T-helper 9 cell (primary cell): ENCODE data around the gene GDAP2.

Experiments
- DNase-seq: peaks from one replicate; pipeline ENCODE4 v3.0.0-alpha.2; 2020

The GDAP2 gene

GRCh38 chr1:117838911-117839310 is 90.5 kb downstream of the GDAP2 start:
- DNase-seq = no peak

- no peak for DNase-seq
Measured at GRCh38 chr1:117836069-117836468, 93.4 kb downstream of the GDAP2 start.

- no peak for DNase-seq
Measured at GRCh38 chr1:117834416-117834815, 95.0 kb downstream of the GDAP2 start.

GRCh38 chr1:117832453-117832852 is 97.0 kb downstream of the GDAP2 start:
- DNase-seq = no peak

- no peak for DNase-seq
Measured at GRCh38 chr1:117830222-117830621, 99.2 kb downstream of the GDAP2 start.

GRCh38 chr1:117828201-117828600 is 101.2 kb downstream of the GDAP2 start:
- no peak for DNase-seq

GRCh38 chr1:117826540-117827078 is 102.8 kb downstream of the GDAP2 start:
- no peak for DNase-seq

- DNase-seq = no peak
Measured at GRCh38 chr1:117826119-117826518, 103.3 kb downstream of the GDAP2 start.

GRCh38 chr1:117825414-117825813 is 104.0 kb downstream of the GDAP2 start:
- DNase-seq = no peak

- no peak for DNase-seq
Measured at GRCh38 chr1:117824616-117825015, 104.8 kb downstream of the GDAP2 start.

GRCh38 chr1:117821774-117822482 is 107.5 kb downstream of the GDAP2 start:
- DNase-seq = no peak

- DNase-seq = no peak
Measured at GRCh38 chr1:117821382-117821755, 108.1 kb downstream of the GDAP2 start.

GRCh38 chr1:117820694-117821381 is 108.6 kb downstream of the GDAP2 start:
- no peak for DNase-seq

GRCh38 chr1:117820096-117820495 is 109.3 kb downstream of the GDAP2 start:
- DNase-seq = no peak

- DNase-seq = no peak
Measured at GRCh38 chr1:117819301-117819700, 110.1 kb downstream of the GDAP2 start.

- DNase-seq = no peak
Measured at GRCh38 chr1:117818456-117818855, 111.0 kb downstream of the GDAP2 start.

GRCh38 chr1:117817629-117818028 is 111.8 kb downstream of the GDAP2 start:
- no peak for DNase-seq

- no peak for DNase-seq
Measured at GRCh38 chr1:117815926-117816325, 113.5 kb downstream of the GDAP2 start.

- no peak for DNase-seq
Measured at GRCh38 chr1:117814856-117815797, 114.3 kb downstream of the GDAP2 start.
